ENCODE measurements around the gene CEP85L. TPM values are rescaled to one million over a fixed set of nuclear protein-coding genes. Genes with fewer than 3 reads are reported as not detected.

The CEP85L gene
- total and polyA plus RNA-seq, 2 of the 13 experiments (the other 11 are each of a cell fraction or from before 2014, with no cell fraction given) = 0.44 to 1.7 TPM

DNA sequence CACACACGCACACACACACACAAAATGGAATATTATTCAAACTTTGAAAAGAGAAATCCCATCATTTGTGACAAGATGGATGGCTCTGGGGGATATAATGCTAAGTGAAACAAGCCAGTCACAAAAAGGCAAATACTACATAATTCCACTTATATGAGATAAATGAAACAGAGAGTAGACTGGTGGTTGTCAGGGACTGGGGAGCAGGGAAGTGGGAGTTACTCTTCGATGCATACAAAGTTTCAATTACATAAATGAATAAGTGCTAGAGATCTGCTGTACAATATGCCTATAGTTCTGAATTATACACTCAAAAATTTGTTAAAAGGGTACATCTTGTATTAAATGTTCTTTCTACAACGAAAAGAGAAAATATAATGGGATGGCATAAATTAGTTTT, 161.4 kb downstream of the CEP85L start:
- Histone ChIP-seq H2AFZ (ENCODE audit: low read length) (no peak overlapping the region), H3K27me3 (ENCODE audit: control insufficient read depth in 1 of 2, insufficient read depth in 2 of 2, low read length in 2 of 2) (no peaks in the 10 kb centered on the region), H4K20me1 (ENCODE audit: insufficient read depth, low read length) (no peaks in the 10 kb centered on the region), H3K4me1 (ENCODE audit: insufficient read depth, low read length) (no peaks in the 10 kb centered on the region), H3K36me3 (replicated peaks in 1 of 2; ENCODE audit: control insufficient read depth in 1 of 2, insufficient read depth in 2 of 2, low read length in 2 of 2) (no peaks in the 10 kb centered on the region), H3K9me3 (ENCODE audit: low read length) (peaks cover 31% of the 10 kb centered on the region), H3K4me2 (ENCODE audit: low read depth, low read length) (no peak overlapping the region), H3K79me2 (ENCODE audit: insufficient read depth, low read length) (no peaks in the 10 kb centered on the region), H3K4me3 (replicated peaks in 1 of 3; ENCODE audit: insufficient read depth in 1 of 3, low read depth in 2 of 3, low read length in 3 of 3) (no peak overlapping the region), H3K9ac (ENCODE audit: insufficient read depth, low read depth, low read length) (no peak overlapping the region), H3K27ac (ENCODE audit: extremely low read length, insufficient read depth, low read length) (no peak overlapping the region)
- FAIRE-seq (no peak), DNase-seq (ENCODE audit: low spot score) (no peak), ATAC-seq (no peak)
- 32% methylated on average over 3 of the region's 3 CpGs for WGBS (ENCODE audit: low lambda C conversion rate)
- BruUV-seq (replicated peaks) = no TSS peak
- in situ Hi-C loops (cut with HindIII; ENCODE audit: extremely low pct_ligation_motif_present, low pct_unique_long_range_greater_than_20kb) (no loop called here), intact Hi-C loops (cut with micrococcal nuclease; ENCODE audit: unreplicated experiment) (no loop called here)
- POLR2A ChIA-PET = no interaction called here
- CTCF ChIA-PET (ENCODE audit: low intra/inter-chr PET ratio, low total read pairs) = no interaction called here
- no peak for TF ChIP-seq NBN (conservative IDR thresholded peaks at IDR 0.05)
- TF ChIP-seq, protein P1, sequence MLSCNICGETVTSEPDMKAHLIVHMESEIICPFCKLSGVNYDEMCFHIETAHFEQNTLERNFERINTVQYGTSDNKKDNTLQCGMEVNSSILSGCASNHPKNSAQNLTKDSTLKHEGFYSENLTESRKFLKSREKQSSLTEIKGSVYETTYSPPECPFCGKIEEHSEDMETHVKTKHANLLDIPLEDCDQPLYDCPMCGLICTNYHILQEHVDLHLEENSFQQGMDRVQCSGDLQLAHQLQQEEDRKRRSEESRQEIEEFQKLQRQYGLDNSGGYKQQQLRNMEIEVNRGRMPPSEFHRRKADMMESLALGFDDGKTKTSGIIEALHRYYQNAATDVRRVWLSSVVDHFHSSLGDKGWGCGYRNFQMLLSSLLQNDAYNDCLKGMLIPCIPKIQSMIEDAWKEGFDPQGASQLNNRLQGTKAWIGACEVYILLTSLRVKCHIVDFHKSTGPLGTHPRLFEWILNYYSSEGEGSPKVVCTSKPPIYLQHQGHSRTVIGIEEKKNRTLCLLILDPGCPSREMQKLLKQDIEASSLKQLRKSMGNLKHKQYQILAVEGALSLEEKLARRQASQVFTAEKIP (CRISPR knock-in tag; IDR thresholded peaks at IDR 0.05; ENCODE audit: borderline replicate concordance) = no peak
- TF ChIP-seq ISL2 (CRISPR knock-in tag; IDR thresholded peaks at IDR 0.05) = no peak
- TF ChIP-seq, protein P2, sequence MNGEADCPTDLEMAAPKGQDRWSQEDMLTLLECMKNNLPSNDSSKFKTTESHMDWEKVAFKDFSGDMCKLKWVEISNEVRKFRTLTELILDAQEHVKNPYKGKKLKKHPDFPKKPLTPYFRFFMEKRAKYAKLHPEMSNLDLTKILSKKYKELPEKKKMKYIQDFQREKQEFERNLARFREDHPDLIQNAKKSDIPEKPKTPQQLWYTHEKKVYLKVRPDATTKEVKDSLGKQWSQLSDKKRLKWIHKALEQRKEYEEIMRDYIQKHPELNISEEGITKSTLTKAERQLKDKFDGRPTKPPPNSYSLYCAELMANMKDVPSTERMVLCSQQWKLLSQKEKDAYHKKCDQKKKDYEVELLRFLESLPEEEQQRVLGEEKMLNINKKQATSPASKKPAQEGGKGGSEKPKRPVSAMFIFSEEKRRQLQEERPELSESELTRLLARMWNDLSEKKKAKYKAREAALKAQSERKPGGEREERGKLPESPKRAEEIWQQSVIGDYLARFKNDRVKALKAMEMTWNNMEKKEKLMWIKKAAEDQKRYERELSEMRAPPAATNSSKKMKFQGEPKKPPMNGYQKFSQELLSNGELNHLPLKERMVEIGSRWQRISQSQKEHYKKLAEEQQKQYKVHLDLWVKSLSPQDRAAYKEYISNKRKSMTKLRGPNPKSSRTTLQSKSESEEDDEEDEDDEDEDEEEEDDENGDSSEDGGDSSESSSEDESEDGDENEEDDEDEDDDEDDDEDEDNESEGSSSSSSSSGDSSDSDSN (CRISPR knock-in tag; IDR thresholded peaks at IDR 0.05) = no peak
- no peak for TF ChIP-seq SIN3B (IDR thresholded peaks at IDR 0.05; ENCODE audit: low read length)
- no peak for TF ChIP-seq RORA (CRISPR knock-in tag; IDR thresholded peaks at IDR 0.05)
- TF ChIP-seq, protein P3, sequence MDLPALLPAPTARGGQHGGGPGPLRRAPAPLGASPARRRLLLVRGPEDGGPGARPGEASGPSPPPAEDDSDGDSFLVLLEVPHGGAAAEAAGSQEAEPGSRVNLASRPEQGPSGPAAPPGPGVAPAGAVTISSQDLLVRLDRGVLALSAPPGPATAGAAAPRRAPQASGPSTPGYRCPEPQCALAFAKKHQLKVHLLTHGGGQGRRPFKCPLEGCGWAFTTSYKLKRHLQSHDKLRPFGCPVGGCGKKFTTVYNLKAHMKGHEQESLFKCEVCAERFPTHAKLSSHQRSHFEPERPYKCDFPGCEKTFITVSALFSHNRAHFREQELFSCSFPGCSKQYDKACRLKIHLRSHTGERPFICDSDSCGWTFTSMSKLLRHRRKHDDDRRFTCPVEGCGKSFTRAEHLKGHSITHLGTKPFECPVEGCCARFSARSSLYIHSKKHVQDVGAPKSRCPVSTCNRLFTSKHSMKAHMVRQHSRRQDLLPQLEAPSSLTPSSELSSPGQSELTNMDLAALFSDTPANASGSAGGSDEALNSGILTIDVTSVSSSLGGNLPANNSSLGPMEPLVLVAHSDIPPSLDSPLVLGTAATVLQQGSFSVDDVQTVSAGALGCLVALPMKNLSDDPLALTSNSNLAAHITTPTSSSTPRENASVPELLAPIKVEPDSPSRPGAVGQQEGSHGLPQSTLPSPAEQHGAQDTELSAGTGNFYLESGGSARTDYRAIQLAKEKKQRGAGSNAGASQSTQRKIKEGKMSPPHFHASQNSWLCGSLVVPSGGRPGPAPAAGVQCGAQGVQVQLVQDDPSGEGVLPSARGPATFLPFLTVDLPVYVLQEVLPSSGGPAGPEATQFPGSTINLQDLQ (CRISPR knock-in tag; IDR thresholded peaks at IDR 0.05) = no peak
- TF ChIP-seq NR1H2 (CRISPR knock-in tag; IDR thresholded peaks at IDR 0.05; ENCODE audit: borderline replicate concordance, low read depth) = no peak
- no peak for TF ChIP-seq ZNF446 (CRISPR knock-in tag; IDR thresholded peaks at IDR 0.05)
- TF ChIP-seq, protein P4, sequence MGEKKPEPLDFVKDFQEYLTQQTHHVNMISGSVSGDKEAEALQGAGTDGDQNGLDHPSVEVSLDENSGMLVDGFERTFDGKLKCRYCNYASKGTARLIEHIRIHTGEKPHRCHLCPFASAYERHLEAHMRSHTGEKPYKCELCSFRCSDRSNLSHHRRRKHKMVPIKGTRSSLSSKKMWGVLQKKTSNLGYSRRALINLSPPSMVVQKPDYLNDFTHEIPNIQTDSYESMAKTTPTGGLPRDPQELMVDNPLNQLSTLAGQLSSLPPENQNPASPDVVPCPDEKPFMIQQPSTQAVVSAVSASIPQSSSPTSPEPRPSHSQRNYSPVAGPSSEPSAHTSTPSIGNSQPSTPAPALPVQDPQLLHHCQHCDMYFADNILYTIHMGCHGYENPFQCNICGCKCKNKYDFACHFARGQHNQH (CRISPR knock-in tag; IDR thresholded peaks at IDR 0.05) = no peak
- no peak for TF ChIP-seq MYNN (CRISPR knock-in tag; IDR thresholded peaks at IDR 0.05; ENCODE audit: low read depth)
- TF ChIP-seq SP140L (CRISPR knock-in tag; IDR thresholded peaks at IDR 0.05; ENCODE audit: borderline replicate concordance) = no peak
- TF ChIP-seq EZH2 (conservative IDR thresholded peaks at IDR 0.05; ENCODE audit: low read depth, low read length) = no peak
- no peak for TF ChIP-seq ONECUT2 (CRISPR knock-in tag; IDR thresholded peaks at IDR 0.05)
- no peak for TF ChIP-seq STAG1 (CRISPR knock-in tag; IDR thresholded peaks at IDR 0.05)
- TF ChIP-seq THAP11 (CRISPR knock-in tag; IDR thresholded peaks at IDR 0.05) = no peak
- TF ChIP-seq ETV6 (CRISPR knock-in tag; conservative IDR thresholded peaks at IDR 0.05) = no peak
- no peak for TF ChIP-seq ZNF44 (CRISPR knock-in tag; IDR thresholded peaks at IDR 0.05)

Data from HepG2 (cell line).